Stimulated activated naive CD8-positive, alpha-beta T cell treated with anti-CD3 and anti-CD28 coated beads, Interleukin-15, amount 100 ng/mL, for 72 hours (primary cell): ENCODE results near the gene EXOC3L4.
"Not testable (repeated sequence)": the region's sequence is repeated elsewhere in the genome, so short reads cannot be mapped to it uniquely, and the experiment has no call there.

Source experiments
- ATAC-seq: fragments of 150-1000 bp; cut with Tn5 transposase; 2 replicates; pipeline ENCODE4 v1.10.0; 2021; ENCODE audit warnings: mild to moderate bottlenecking, moderate library complexity
- DNase-seq, 2 donors: peaks; one replicate each; pipeline ENCODE4 v3.0.0; 2021 to 2022
- H3K27ac Mint-ChIP-seq, 2 donors: one replicate each; pipeline ENCODE4 v1.8.0; 2022; ENCODE audit warnings: mild to moderate bottlenecking in 2 of 2, mixed read lengths in 2 of 2, moderate library complexity in 2 of 2
- H3K27me3 Mint-ChIP-seq: one replicate; pipeline ENCODE4 v1.8.0; 2022; ENCODE audit warnings: mixed read lengths
- H3K4me1 Mint-ChIP-seq: one replicate; pipeline ENCODE4 v1.8.0; 2022; ENCODE audit warnings: mild to moderate bottlenecking, mixed read lengths
- H3K4me3 Mint-ChIP-seq, 2 donors: one replicate each; pipeline ENCODE4 v1.8.0; 2022; ENCODE audit warnings: mild to moderate bottlenecking in 2 of 2, mixed read lengths in 2 of 2, moderate library complexity in 1 of 2
- H3K9me3 Mint-ChIP-seq, 2 donors: one replicate each; pipeline ENCODE4 v1.8.0; 2022; ENCODE audit warnings: mixed read lengths in 2 of 2

Gene EXOC3L4

DNA sequence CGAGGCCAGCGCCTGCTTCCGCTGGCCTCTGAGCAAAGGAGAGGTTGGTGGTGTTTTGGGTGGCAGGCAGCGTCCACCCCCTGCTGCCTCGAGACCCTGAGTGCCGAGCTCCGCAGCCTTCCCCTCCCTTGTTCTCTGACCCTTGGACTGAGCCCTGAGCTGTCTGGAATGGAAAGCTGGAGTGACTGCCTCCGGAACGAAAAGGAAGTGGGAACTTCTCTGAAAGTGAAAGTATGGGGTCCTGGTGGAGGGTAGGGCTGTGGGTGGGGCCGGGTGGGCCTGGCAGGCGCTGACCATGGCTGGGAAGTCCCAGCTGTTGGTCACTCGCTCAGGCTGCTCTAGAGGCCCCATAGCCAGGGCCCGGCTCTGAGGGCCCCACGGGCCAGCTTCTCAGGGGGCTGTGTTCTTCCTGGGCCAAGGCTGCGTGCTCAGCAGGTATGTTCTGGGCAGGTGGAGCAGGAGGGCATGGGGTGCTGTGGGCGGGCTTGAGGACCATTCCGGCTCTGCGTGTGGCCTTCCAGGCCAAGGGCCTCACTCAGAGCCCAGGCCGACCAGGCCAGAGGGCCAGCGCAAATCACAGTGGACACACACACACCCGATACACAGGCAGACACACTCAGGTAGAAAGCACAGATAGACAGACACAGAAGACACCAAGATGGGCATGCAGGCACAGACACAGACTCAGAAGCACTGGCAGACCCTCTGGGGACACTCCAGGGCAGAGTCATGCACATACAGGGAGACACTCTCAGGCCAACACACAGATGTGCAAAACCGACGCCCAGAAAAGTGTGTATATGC is at the start of gene EXOC3L4:
Gene EXOC3L4, plus strand, starts transcription at position 320 of the 804 bp plus-strand sequence. CDS start 5,495 bp downstream, outside the sequence.
- no peak for DNase-seq
- Mint-ChIP-seq H3K27me3 (peaks cover 13% of the 10 kb centered on the region), H3K9me3 (no peaks in the 10 kb centered on the region), H3K4me3 (no peak within 1 kb of the TSS), H3K4me1 (peaks cover 12% of the 10 kb centered on the region), H3K27ac (peak within 1 kb of the TSS in 1 of 2 donors; percentile 31)
- ATAC-seq = no peak

DNA sequence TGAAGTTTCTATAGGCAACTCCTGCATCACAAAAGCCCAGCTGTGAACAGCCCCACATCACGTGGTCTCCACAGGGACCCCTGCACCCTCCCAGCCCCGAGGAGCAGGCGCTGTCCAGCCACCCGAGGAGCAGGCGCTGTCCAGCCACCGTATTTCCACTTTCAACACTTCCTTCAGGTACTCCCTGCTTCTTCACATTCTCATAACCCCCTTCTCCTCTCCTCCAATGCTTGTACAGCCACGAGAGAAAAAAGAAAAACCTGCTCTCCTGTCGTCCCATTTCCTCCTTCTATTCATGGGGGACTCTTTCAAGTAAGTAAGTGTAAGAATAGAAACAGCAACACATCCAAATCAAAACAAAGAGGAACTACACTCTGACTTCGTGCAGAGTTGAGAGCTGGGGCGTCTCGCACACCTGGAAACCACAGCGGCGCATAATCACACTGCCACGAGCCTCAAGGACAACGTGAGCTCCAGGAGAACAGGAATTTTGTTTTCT is 49.1 kb upstream of the EXOC3L4 start:
- Mint-ChIP-seq H3K4me3 (peak overlapping the region; percentile 31 to 46), H3K4me1 (peaks cover 14% of the 10 kb centered on the region), H3K27ac (peak overlapping the region; percentile 60 to 69), H3K27me3 (peaks cover 11% of the 10 kb centered on the region), H3K9me3 (no peaks in the 10 kb centered on the region)
- ATAC-seq = no peak
- no peak for DNase-seq

DNA sequence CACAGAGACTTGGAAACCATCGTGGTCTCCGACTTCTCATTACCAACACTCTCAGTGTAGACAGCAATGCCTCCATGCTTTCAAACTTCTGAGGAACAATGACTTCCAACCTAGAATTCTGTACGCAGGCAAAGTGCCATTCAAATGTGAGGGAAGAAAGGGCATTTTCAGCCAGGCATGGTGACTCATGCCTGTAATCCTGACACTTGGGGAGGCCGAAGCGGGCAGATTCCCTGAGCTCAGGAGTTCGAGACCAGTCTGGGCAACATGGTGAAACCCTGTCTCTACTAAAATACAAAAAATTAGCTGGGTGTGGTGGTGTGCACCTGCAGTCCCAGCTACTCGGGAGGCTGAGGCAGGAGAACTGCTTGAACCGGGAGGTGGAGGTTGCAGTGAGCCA is 47.1 kb upstream of the EXOC3L4 start:
- peaks cover 11% of the 10 kb centered on the region for H3K27me3 Mint-ChIP-seq
- not testable (repeated sequence) for ATAC-seq, H3K9me3 Mint-ChIP-seq, DNase-seq, H3K4me3 Mint-ChIP-seq, H3K27ac Mint-ChIP-seq
- H3K4me1 Mint-ChIP-seq = peaks cover 14% of the 10 kb centered on the region

DNA sequence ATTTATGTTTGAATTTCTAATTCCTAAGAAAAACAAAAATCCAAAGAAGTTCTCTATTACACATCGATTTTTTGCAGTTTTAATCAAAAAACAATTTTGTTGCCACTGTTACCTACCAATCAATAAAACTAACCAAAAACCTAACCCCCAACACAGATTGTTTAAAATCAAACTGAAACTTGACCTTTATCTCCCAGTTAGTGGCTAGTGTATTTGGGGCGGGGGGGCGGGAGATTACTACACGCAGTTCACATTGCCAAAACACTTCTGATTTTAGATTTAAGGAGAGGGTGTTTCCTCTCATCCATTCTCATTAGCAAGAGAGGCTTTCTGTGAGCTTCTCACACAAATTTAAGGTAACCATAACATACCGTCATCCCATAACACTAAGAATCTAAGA is 43.6 kb upstream of the EXOC3L4 start:
- no peak for ATAC-seq
- Mint-ChIP-seq H3K4me3 (no peak overlapping the region), H3K9me3 (no peaks in the 10 kb centered on the region), H3K27ac (no peak overlapping the region), H3K27me3 (peaks cover 6% of the 10 kb centered on the region), H3K4me1 (peaks cover 3% of the 10 kb centered on the region)
- DNase-seq = no peak

DNA sequence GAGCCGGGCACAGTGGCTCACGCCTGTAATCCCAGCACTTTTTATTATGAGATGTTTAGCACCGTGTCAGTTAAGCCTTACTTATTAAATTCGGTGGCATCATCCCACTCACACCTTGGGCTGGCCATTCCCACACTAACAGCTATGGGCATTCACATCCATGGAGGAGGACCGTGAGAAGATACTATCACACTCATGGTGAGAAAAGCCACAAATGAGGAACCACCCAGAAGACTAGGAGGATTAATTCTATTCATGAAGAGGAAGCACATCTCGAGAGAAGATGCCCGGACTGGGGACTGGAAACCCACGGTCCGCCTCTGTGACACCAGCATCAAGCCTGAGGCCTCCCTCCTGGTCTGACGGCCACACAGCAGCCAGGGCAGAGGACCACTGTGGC is 42.1 kb upstream of the EXOC3L4 start:
- H3K4me3 Mint-ChIP-seq = no peak overlapping the region
- no peak overlapping the region for H3K27ac Mint-ChIP-seq
- DNase-seq (no peak), ATAC-seq (no peak)
- H3K4me1 Mint-ChIP-seq = peaks cover 11% of the 10 kb centered on the region
- H3K27me3 Mint-ChIP-seq = peaks cover 11% of the 10 kb centered on the region
- no peaks in the 10 kb centered on the region for H3K9me3 Mint-ChIP-seq

GRCh38 chr14:103055695-103056094 is 38.8 kb upstream of the EXOC3L4 start:
- Mint-ChIP-seq H3K4me3 (peak overlapping the region; percentile 62 to 70), H3K27me3 (peaks cover 35% of the 10 kb centered on the region), H3K9me3 (no peaks in the 10 kb centered on the region), H3K4me1 (peaks cover 16% of the 10 kb centered on the region), H3K27ac (no peak overlapping the region)
- ATAC-seq = no peak
- DNase-seq = no peak

DNA sequence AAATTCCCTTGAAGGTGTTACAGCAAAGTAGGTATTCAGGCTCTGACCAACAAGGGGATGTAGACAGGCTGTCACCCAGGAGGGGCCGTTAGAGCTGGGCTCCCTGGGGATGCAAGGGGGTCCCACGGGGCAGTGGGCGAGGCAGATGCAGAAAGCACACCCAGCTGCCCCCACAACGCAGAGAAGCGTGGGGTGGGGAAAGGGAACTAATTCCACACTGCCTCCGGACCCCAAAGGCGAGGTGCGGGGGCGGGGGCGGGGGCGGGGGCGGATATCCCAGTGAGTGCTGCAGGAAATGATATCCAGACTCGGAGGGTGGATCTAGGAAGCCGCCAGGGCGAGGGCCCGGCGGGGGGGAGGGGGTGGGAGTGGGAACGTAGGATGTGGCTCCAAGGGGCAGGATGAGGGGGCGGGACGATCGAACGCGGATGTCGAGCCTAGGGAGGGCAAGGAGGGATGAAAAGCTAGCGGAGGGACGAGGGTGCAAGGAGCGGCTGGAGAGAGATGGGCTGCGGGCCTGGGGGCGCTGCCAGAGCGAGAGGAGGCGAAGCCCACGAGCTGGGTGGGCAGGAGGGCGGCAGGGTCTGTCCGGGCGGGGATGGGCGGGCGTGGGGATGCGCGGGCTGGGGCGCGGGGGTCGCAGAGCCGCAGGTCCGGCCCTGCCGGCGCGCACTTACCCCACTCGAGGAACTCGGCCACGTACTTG is 38.0 kb upstream of the EXOC3L4 start:
- H3K27me3 Mint-ChIP-seq = peaks cover 38% of the 10 kb centered on the region
- DNase-seq = no peak

DNA sequence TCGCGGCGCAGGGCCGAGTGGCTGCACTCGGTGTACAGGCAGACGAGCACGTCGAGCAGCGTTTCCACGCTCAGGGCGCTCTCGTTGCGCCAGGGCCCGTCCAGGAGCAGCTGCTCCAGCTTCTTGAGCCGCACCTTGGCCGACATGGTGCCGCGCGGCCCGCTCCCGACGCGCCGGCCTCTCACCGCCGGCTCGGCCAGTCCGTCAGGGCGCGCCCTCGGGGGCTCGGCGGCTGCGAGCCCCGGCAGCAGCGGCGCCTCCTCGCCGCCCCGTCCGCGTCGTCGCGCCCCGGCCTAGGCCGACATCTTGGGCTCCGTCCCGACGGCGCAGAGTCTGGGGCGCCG is 37.5 kb upstream of the EXOC3L4 start:
- peak in 1 of 2 donors; percentile 36 for DNase-seq
- no peak overlapping the region for H3K27ac Mint-ChIP-seq
- ATAC-seq = peak; percentile 47
- H3K4me1 Mint-ChIP-seq = peaks cover 16% of the 10 kb centered on the region
- no peaks in the 10 kb centered on the region for H3K9me3 Mint-ChIP-seq
- H3K27me3 Mint-ChIP-seq = peaks cover 43% of the 10 kb centered on the region
- no peak overlapping the region for H3K4me3 Mint-ChIP-seq

More for the DNA sequence above, 38.0 kb upstream of the EXOC3L4 start:
- H3K4me3 Mint-ChIP-seq = peak overlapping the region; percentile 80 to 84
- H3K27ac Mint-ChIP-seq = no peak overlapping the region
- no peaks in the 10 kb centered on the region for H3K9me3 Mint-ChIP-seq
- peaks cover 16% of the 10 kb centered on the region for H3K4me1 Mint-ChIP-seq
- peak; percentile 18 for ATAC-seq

DNA sequence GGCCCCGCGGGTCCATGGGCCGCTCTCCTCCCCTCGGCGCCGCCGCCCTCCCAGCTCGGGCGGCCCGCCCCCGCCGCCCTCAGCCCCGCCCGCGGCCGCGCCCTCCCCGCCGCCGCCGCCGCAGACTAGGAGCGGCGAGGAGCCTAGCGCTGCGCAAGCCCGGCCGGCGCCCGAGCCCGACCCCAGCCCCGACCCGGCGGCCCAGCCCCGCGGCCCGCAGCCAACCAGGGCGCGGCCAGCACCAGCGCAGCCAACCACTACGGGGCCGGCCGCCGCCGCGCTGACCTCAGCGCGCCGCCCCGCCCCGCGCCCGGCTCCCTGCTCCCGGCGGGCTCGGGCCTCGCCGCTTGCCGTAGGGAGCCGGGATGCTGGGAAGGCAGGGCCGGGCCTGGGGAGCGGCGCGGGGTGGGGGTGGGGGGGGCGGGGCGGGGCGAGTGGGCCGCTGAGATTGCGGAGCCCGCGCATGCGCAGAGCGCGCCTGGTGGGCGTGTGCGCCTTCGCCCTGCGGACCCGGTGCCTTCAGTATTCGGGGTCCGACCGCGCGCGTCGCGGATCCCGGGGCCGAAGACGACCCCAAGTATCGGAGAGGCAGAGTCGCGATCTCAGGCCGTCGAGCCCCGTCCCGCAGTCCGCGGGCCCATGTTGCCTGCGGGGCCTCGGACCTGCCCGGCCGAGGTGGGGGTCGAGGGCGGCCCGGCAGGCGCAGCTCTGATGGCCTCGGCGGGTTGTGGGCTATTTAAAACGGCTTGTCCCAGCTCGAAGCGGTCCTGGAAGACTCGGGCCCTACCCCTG is 37.0 kb upstream of the EXOC3L4 start, which contains the start of gene CDC42BPB:
Gene CDC42BPB, minus strand, starts transcription at position 178 of the 792 bp plus-strand sequence. CDS start 376 bp downstream, outside the sequence.
- H3K4me3 Mint-ChIP-seq = peak within 1 kb of the TSS; percentile 80 to 84
- peak; percentile 88 for ATAC-seq
- H3K27me3 Mint-ChIP-seq = peaks cover 45% of the 10 kb centered on the region
- H3K4me1 Mint-ChIP-seq = peaks cover 16% of the 10 kb centered on the region
- H3K9me3 Mint-ChIP-seq = no peaks in the 10 kb centered on the region
- no peak within 1 kb of the TSS for H3K27ac Mint-ChIP-seq
- peak; percentile 28 to 56 for DNase-seq

DNA sequence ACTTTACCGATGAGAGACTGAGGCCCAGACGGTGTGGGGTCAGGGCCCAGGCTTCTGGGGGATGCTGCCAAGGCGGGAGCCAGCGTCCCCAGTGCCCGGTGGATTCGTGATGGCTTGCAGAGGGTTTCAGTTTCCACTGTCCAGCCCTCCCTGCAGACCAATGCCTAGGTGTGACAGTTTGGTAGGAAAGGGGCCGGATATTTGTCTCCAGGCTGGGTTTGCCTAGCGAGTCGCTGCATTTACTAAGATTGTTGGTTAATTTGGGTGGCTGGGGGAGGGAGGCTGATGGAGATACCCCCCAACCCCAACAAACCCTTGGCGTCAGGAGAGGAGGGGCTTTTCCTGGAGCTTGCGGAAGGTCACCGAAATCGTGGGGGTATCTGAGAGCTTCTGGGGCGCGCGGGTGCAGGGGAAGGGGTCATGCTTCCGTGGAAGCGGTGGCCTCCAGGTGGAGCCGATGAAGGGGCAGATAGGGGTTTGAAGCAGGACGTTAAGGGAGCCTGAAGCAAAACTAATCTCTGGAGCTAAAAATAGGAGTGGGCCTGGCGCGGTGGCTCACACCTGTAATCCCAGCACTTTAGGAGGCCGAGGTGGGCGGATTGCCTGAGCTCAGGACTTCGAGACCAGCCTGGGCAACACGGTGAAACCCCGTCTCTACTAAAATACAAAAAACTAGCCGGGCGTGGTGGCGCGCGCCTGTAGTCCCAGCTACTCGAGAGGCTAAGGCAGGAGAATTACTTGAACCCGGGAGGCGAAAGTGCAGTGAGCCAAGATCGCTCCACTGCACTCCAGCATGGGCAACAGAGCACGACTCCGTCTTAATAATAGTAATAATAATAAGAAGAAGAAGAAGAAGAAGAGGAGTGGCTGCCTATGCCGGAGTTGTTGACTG is 36.1 kb upstream of the EXOC3L4 start:
- Mint-ChIP-seq H3K27me3 (peaks cover 45% of the 10 kb centered on the region), H3K27ac (no peak overlapping the region), H3K9me3 (no peaks in the 10 kb centered on the region), H3K4me3 (peak overlapping the region; percentile 16 to 66), H3K4me1 (peaks cover 16% of the 10 kb centered on the region)
- ATAC-seq (no peak), DNase-seq (no peak)

GRCh38 chr14:103059556-103059955 is 35.0 kb upstream of the EXOC3L4 start:
- Mint-ChIP-seq H3K27ac (no peak overlapping the region), H3K4me3 (no peak overlapping the region), H3K27me3 (peaks cover 45% of the 10 kb centered on the region), H3K4me1 (peaks cover 16% of the 10 kb centered on the region), H3K9me3 (no peaks in the 10 kb centered on the region)
- ATAC-seq = no peak
- no peak for DNase-seq

- Mint-ChIP-seq H3K27ac (no peak overlapping the region), H3K9me3 (no peaks in the 10 kb centered on the region), H3K4me3 (no peak overlapping the region), H3K27me3 (peaks cover 35% of the 10 kb centered on the region), H3K4me1 (peaks cover 7% of the 10 kb centered on the region)
- DNase-seq = no peak
- ATAC-seq = no peak
Measured at GRCh38 chr14:103061482-103061976, 33.0 kb upstream of the EXOC3L4 start.

DNA sequence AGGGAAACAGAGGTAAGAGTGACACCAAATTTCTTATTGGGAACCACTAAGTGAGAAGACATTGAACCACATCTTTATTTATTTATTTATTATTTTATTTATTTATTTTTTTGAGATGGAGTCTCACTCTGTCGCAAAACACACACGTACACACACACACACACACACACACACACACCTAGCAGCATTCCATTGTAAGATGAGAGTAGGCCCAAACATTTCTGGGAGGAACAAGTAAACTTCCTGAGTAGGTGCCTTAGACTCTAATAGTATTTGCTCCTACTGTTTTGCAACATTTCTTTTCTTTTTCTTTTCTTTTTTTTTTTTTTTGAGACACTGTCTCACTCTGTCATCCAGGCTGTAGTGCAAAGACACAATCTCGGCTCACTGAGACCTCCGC is 30.1 kb upstream of the EXOC3L4 start:
- DNase-seq = no peak

GRCh38 chr14:103064978-103065377 is 29.5 kb upstream of the EXOC3L4 start:
- DNase-seq (no peak), ATAC-seq (no peak)
- Mint-ChIP-seq H3K4me1 (no peaks in the 10 kb centered on the region), H3K9me3 (no peaks in the 10 kb centered on the region), H3K27ac (no peak overlapping the region), H3K27me3 (peaks cover 26% of the 10 kb centered on the region), H3K4me3 (no peak overlapping the region)

More for the DNA sequence above, 30.1 kb upstream of the EXOC3L4 start:
- no peak for ATAC-seq
- Mint-ChIP-seq H3K27ac (no peak overlapping the region), H3K4me3 (no peak overlapping the region), H3K4me1 (no peaks in the 10 kb centered on the region), H3K9me3 (no peaks in the 10 kb centered on the region), H3K27me3 (peaks cover 31% of the 10 kb centered on the region)
